Loucy (cell line): ENCODE results near the gene HRH4.

ENCODE experiments used
- H2AFZ ChIP-seq: fragments of 200-600 bp; sonication (generic); 2 replicates; pipeline ENCODE4 v1.6.0; 2016; ENCODE audit warnings: antibody characterized with exemption, mild to moderate bottlenecking, low read length, moderate library complexity
- H3F3A ChIP-seq: fragments of 200-600 bp; 2 replicates; pipeline ENCODE4 v1.6.0; 2016; ENCODE audit warnings: antibody characterized with exemption, low read depth, mild to moderate bottlenecking
- H3K27me3 ChIP-seq: fragments of 200-600 bp; sonication (generic); 2 replicates; pipeline ENCODE4 v1.6.1; 2014; ENCODE audit warnings: low read length, mild to moderate bottlenecking; ENCODE audit not compliant: insufficient read depth, poor library complexity, severe bottlenecking
- H3K36me3 ChIP-seq: fragments of 200-600 bp; sonication (generic); 2 replicates; pipeline ENCODE4 v1.6.1; 2016; ENCODE audit warnings: low read length; ENCODE audit not compliant: insufficient read depth
- H3K4me1 ChIP-seq: fragments of 200-600 bp; sonication (generic); 2 replicates; pipeline ENCODE4 v1.5.1; 2014; ENCODE audit warnings: low read length, mild to moderate bottlenecking; ENCODE audit not compliant: insufficient read depth, poor library complexity, severe bottlenecking
- H3K4me2 ChIP-seq: fragments of 200-600 bp; sonication (generic); 2 replicates; pipeline ENCODE4 v1.6.0; 2014; ENCODE audit warnings: antibody characterized with exemption, low read length, low read depth, mild to moderate bottlenecking; ENCODE audit not compliant: poor library complexity, severe bottlenecking
- H3K4me3 ChIP-seq: fragments of 200-600 bp; sonication (generic); 2 replicates; pipeline ENCODE4 v1.5.1; 2014; ENCODE audit warnings: low read length, mild to moderate bottlenecking, mixed read lengths; ENCODE audit not compliant: poor library complexity, severe bottlenecking
- H3K79me2 ChIP-seq: fragments of 200-600 bp; sonication (generic); 2 replicates; pipeline ENCODE4 v1.6.1; 2014; ENCODE audit warnings: low read length; ENCODE audit not compliant: insufficient read depth
- H3K9ac ChIP-seq: fragments of 200-600 bp; sonication (generic); 2 replicates; pipeline ENCODE4 v1.6.0; 2014; ENCODE audit warnings: mild to moderate bottlenecking, low read depth, low read length, moderate library complexity; ENCODE audit not compliant: poor library complexity, severe bottlenecking
- H3K9me2 ChIP-seq: fragments of 200-600 bp; sonication (generic); replicated peaks from 2 replicates; pipeline ENCODE4 v1.6.1; 2016; ENCODE audit warnings: low read depth, low read length, mixed read lengths
- H3K9me3 ChIP-seq: fragments of 200-600 bp; sonication (generic); 2 replicates; pipeline ENCODE4 v1.6.1; 2014; ENCODE audit warnings: mild to moderate bottlenecking, antibody characterized with exemption, low read length, low read depth; ENCODE audit not compliant: insufficient read depth
- H4K20me1 ChIP-seq: fragments of 200-600 bp; sonication (generic); 2 replicates; pipeline ENCODE4 v1.6.0; 2014; ENCODE audit warnings: antibody characterized with exemption, low read length, mild to moderate bottlenecking; ENCODE audit not compliant: insufficient read depth, poor library complexity, severe bottlenecking
- EZH2phosphoT487 ChIP-seq: fragments of 200-600 bp; IDR thresholded peaks from 2 replicates; pipeline ENCODE4 v1.6.1; 2018; ENCODE audit warnings: antibody characterized with exemption, mild to moderate bottlenecking, moderate library complexity, borderline replicate concordance
- TF ChIP-seq, protein P1 (sequence below): fragments of 200-600 bp; sonication (generic); conservative IDR thresholded peaks from 2 replicates; pipeline ENCODE4 v1.5.1; 2014; ENCODE audit warnings: mild to moderate bottlenecking, antibody characterized with exemption, low read length

The HRH4 gene

DNA sequence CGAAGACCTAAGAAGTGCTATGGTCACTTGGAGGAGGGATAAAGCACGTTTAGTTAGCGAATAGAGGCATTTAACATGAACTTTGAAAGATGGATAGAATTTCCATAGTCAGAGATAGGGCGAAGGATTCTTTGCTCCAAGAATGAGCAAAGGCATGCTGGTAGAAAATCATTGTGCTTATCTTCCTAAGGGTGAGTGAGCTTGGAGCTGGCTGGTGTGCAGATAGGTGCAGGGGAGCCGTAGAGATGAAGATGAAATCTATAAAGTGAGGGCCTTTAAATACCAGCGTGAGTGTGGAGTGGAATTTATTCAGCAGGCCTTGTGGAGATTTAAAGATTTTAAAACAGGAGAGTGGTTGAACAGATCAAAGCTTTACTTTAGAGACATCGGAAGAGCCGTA is 1.6 kb downstream of the HRH4 start:
- Histone ChIP-seq H3K36me3 (no peaks in the 10 kb centered on the region; the same call in 1 of the 2 replicates), H3K9ac (no peak overlapping the region), H4K20me1 (no peaks in the 10 kb centered on the region), H3K79me2 (no peaks in the 10 kb centered on the region), H2AFZ (peak overlapping the region; percentile 13; the same call in 1 of the 2 replicates), H3K4me3 (no peak overlapping the region), H3K9me2 (no peaks in the 10 kb centered on the region), H3K9me3 (peaks cover 4% of the 10 kb centered on the region; the same call in 1 of the 2 replicates), H3K4me1 (peaks cover 34% of the 10 kb centered on the region), H3K27me3 (no peaks in the 10 kb centered on the region), H3K4me2 (peak overlapping the region; percentile 68), H3F3A (no peaks in the 10 kb centered on the region)
- TF ChIP-seq EZH2phosphoT487: no peak
- TF ChIP-seq, protein P1, sequence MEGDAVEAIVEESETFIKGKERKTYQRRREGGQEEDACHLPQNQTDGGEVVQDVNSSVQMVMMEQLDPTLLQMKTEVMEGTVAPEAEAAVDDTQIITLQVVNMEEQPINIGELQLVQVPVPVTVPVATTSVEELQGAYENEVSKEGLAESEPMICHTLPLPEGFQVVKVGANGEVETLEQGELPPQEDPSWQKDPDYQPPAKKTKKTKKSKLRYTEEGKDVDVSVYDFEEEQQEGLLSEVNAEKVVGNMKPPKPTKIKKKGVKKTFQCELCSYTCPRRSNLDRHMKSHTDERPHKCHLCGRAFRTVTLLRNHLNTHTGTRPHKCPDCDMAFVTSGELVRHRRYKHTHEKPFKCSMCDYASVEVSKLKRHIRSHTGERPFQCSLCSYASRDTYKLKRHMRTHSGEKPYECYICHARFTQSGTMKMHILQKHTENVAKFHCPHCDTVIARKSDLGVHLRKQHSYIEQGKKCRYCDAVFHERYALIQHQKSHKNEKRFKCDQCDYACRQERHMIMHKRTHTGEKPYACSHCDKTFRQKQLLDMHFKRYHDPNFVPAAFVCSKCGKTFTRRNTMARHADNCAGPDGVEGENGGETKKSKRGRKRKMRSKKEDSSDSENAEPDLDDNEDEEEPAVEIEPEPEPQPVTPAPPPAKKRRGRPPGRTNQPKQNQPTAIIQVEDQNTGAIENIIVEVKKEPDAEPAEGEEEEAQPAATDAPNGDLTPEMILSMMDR: no peak

DNA sequence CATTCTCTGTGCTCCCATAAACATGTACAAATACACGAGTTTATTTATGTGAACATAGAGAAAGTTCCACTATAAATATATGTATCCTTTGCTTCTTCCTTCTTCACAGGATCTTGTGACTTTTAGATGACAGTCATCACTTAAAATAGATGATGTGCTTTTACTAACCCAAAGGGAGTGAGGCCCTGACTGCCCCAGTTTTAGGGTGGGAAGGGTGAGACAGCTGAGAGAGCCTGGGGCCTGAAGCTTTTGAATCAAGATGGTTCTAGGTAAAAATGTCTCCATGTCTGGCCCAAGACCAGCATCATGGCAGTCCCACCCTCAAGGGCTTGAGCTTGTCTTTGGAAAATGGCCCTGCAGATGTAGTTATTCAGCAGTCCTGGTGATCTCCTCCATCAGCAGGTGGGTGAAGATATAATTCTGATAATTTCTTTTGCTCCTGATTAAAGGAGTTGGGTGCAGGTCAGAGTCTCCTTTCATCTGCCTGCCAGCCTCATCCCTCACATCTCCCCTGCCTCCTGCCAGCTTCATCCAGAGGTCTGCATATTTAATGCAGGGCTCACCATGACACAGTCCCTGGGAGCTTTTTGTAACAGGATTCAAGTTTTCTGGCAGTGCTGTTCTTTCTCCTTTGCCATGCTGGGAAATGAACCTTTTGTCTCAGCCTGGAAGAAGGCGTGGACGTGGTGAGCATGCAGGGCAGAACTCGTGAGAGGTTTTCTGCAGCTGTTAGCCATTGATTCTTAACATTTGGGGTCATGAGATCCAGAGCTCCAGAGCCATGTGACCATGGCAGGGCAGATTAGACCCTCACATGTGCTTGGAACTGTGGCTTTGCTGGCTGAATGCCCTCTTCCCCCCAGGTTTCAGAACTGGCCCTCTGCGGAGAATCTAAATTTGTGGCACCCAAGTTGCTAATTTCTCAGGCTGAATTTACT is 2.7 kb downstream of the HRH4 start:
- H3K4me3 ChIP-seq: no peak overlapping the region
- H3K79me2 ChIP-seq: no peaks in the 10 kb centered on the region
- no peak for TF ChIP-seq EZH2phosphoT487
- TF ChIP-seq, protein P1: no peak
- H2AFZ ChIP-seq: peak overlapping the region; percentile 13
- no peaks in the 10 kb centered on the region for H3K9me2 ChIP-seq
- H3K9ac ChIP-seq: no peak overlapping the region
- H3F3A ChIP-seq: no peaks in the 10 kb centered on the region
- H3K4me2 ChIP-seq: no peak overlapping the region
- peaks cover 4% of the 10 kb centered on the region; the same call in 1 of the 2 replicates for H3K9me3 ChIP-seq
- H4K20me1 ChIP-seq: no peaks in the 10 kb centered on the region
- H3K4me1 ChIP-seq: peaks cover 34% of the 10 kb centered on the region
- no peaks in the 10 kb centered on the region for H3K27me3 ChIP-seq
- no peaks in the 10 kb centered on the region; the same call in 1 of the 2 replicates for H3K36me3 ChIP-seq

DNA sequence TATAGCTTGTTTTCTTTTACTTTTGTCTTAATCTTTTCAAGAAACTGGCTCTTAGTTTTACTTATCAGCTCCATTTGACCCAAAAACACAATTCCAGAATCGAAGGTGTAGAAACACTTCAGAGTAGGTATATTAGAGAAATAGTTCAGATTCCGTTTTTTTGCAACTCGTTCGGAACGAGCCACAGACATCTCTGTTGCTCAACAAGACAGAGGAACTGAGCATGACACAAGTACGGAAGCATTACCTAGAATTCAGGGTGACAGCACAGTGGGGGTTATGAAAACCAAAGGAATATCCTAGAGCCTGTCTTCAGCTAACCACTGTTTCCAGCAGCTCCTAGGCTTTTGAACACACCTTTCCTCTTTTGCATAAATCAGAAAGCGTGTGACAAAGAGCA is 5.0 kb downstream of the HRH4 start:
- H3K36me3 ChIP-seq: no peaks in the 10 kb centered on the region

More for the DNA sequence above, 5.0 kb downstream of the HRH4 start:
- Histone ChIP-seq H3K9me2 (no peaks in the 10 kb centered on the region), H3K9me3 (no peaks in the 10 kb centered on the region), H3K4me2 (no peak overlapping the region), H3K4me1 (peaks cover 27% of the 10 kb centered on the region), H3F3A (no peaks in the 10 kb centered on the region), H3K79me2 (no peaks in the 10 kb centered on the region), H3K9ac (no peak overlapping the region), H4K20me1 (no peaks in the 10 kb centered on the region), H2AFZ (no peak overlapping the region), H3K27me3 (no peaks in the 10 kb centered on the region), H3K4me3 (no peak overlapping the region)
- TF ChIP-seq, protein P1: no peak
- no peak for TF ChIP-seq EZH2phosphoT487
